CD4-positive, alpha-beta T cell (primary cell): ENCODE results near the gene OPCML. TPM values are rescaled to one million over a fixed set of nuclear protein-coding genes. Genes with fewer than 3 reads are reported as not detected.

Experiments used
- ATAC-seq: fragments of 200-7000 bp; cut with Tn5 transposase; one replicate; pipeline ENCODE4 v1.10.0; 2022; ENCODE audit warnings: mild to moderate bottlenecking; ENCODE audit not compliant: poor library complexity
- CTCF ChIA-PET: fragments of 350-600 bp; sonication (Branson Sonifier 250); formaldehyde crosslinking; loops from one replicate; lab custom pipeline; 2021; ENCODE audit warnings: antibody characterized with exemption, inconsistent platforms; lab: Charles Lee
- POLR2A ChIA-PET: fragments of 350-600 bp; sonication (Branson Sonifier 250); formaldehyde crosslinking; loops from one replicate; lab custom pipeline; 2021; ENCODE audit warnings: antibody characterized with exemption, inconsistent platforms; lab: Charles Lee
- DNase-seq, 14 experiments: peaks; one replicate each; pipeline ENCODE4 v3.0.0-alpha.2; 2013 to 2020; ENCODE audit warnings: mixed read lengths in 2 of 14
- H3K27ac ChIP-seq, 2 donors: one replicate each; pipeline versions ENCODE4 v1.5.1 to v1.7.0; 2013; ENCODE audit warnings: low read length in 2 of 2, low read depth in 1 of 2, mild to moderate bottlenecking in 1 of 2
- H3K27me3 ChIP-seq, 2 experiments: 1 replicate in 1 of 2; 2 replicates in 1 of 2; pipeline versions ENCODE4 v1.6.1 to v1.7.0; 2013; ENCODE audit warnings: low read length in 2 of 2, control low read depth in 1 of 2, mild to moderate bottlenecking in 1 of 2, moderate library complexity in 1 of 2; ENCODE audit not compliant: insufficient read depth in 2 of 2, control insufficient read depth in 1 of 2
- H3K36me3 ChIP-seq: one replicate; pipeline ENCODE4 v1.6.1; 2013; ENCODE audit warnings: low read length, control low read depth; ENCODE audit not compliant: insufficient read depth
- H3K4me1 ChIP-seq: one replicate; pipeline ENCODE4 v1.6.1; 2013; ENCODE audit warnings: low read length, control low read depth; ENCODE audit not compliant: insufficient read depth
- H3K4me3 ChIP-seq: one replicate; pipeline ENCODE4 v1.5.1; 2013; ENCODE audit warnings: mild to moderate bottlenecking, low read length, moderate library complexity
- H3K9me3 ChIP-seq, 2 experiments: 1 replicate in 1 of 2; 2 replicates in 1 of 2; pipeline versions ENCODE4 v1.6.1 to v1.7.0; 2013; ENCODE audit warnings: low read length in 2 of 2, mild to moderate bottlenecking in 2 of 2, control low read depth in 1 of 2, moderate library complexity in 1 of 2; ENCODE audit not compliant: control insufficient read depth in 1 of 2, insufficient read depth in 1 of 2
- H3K27ac Mint-ChIP-seq: one replicate; pipeline ENCODE4 v1.8.0; 2020; ENCODE audit warnings: mixed read lengths
- H3K27me3 Mint-ChIP-seq: one replicate; pipeline ENCODE4 v1.8.0; 2021; ENCODE audit warnings: mixed read lengths
- H3K36me3 Mint-ChIP-seq: one replicate; pipeline ENCODE4 v1.8.0; 2021; ENCODE audit warnings: low read depth, mixed read lengths
- H3K4me1 Mint-ChIP-seq: one replicate; pipeline ENCODE4 v1.8.0; 2021; ENCODE audit warnings: low read depth, mixed read lengths
- H3K4me3 Mint-ChIP-seq: one replicate; pipeline ENCODE4 v1.8.0; 2020; ENCODE audit warnings: mild to moderate bottlenecking, mixed read lengths
- H3K9me3 Mint-ChIP-seq: one replicate; pipeline ENCODE4 v1.8.0; 2020; ENCODE audit warnings: mixed read lengths
- intact Hi-C, 2 experiments: fragments of 100-400 bp; cut with DNase I in 1 of 2; cut with micrococcal nuclease in 1 of 2; formaldehyde crosslinking; loops; one replicate each; pipeline versions ENCODE4 v1.15.1 to v1.9.0; 2023 to 2025; cut with DNase I, micrococcal nuclease
- total RNA-seq, 174 experiments: library from RNA in 2 of 174; stranded (reverse) in 2 of 174; gene quantifications; one replicate each; pipeline ENCODE4 v1.2.3 and lab custom pipeline; 2021 to 2026
- TF ChIP-seq, protein P1 (sequence below): fragments of 200-600 bp; IDR thresholded peaks from one replicate; pipeline ENCODE4 v1.8.0; 2022; ENCODE audit warnings: antibody characterized with exemption, mild to moderate bottlenecking

The OPCML gene
- total RNA-seq, 2 experiments from 2014 or later = not detected

GRCh38 chr11:132531921-132532320 lies 1000.4 kb downstream of the OPCML start:
- no peaks in the 10 kb centered on the region for H3K36me3 ChIP-seq
- no peak overlapping the region for H3K4me3 Mint-ChIP-seq
- H3K9me3 ChIP-seq = no peaks in the 10 kb centered on the region
- intact Hi-C loops = no loop called here
- DNase-seq (no peak), ATAC-seq (no peak)
- H3K36me3 Mint-ChIP-seq = no peaks in the 10 kb centered on the region
- no peak overlapping the region for H3K27ac ChIP-seq
- TF ChIP-seq, protein P1, sequence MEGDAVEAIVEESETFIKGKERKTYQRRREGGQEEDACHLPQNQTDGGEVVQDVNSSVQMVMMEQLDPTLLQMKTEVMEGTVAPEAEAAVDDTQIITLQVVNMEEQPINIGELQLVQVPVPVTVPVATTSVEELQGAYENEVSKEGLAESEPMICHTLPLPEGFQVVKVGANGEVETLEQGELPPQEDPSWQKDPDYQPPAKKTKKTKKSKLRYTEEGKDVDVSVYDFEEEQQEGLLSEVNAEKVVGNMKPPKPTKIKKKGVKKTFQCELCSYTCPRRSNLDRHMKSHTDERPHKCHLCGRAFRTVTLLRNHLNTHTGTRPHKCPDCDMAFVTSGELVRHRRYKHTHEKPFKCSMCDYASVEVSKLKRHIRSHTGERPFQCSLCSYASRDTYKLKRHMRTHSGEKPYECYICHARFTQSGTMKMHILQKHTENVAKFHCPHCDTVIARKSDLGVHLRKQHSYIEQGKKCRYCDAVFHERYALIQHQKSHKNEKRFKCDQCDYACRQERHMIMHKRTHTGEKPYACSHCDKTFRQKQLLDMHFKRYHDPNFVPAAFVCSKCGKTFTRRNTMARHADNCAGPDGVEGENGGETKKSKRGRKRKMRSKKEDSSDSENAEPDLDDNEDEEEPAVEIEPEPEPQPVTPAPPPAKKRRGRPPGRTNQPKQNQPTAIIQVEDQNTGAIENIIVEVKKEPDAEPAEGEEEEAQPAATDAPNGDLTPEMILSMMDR = no peak
- peaks cover 2% of the 10 kb centered on the region for H3K9me3 Mint-ChIP-seq
- H3K4me1 Mint-ChIP-seq = no peaks in the 10 kb centered on the region
- no peaks in the 10 kb centered on the region for H3K4me1 ChIP-seq
- CTCF ChIA-PET = no interaction called here
- POLR2A ChIA-PET = no interaction called here
- H3K27me3 Mint-ChIP-seq = no peaks in the 10 kb centered on the region
- no peaks in the 10 kb centered on the region for H3K27me3 ChIP-seq
- no peak overlapping the region for H3K27ac Mint-ChIP-seq
- no peak overlapping the region for H3K4me3 ChIP-seq

GRCh38 chr11:132528181-132528580 lies 1004.1 kb downstream of the OPCML start:
- no peak overlapping the region for H3K4me3 Mint-ChIP-seq
- CTCF ChIA-PET = no interaction called here
- intact Hi-C loops = no loop called here
- no peaks in the 10 kb centered on the region for H3K4me1 ChIP-seq
- POLR2A ChIA-PET = no interaction called here
- no peaks in the 10 kb centered on the region for H3K9me3 ChIP-seq
- H3K36me3 Mint-ChIP-seq = no peaks in the 10 kb centered on the region
- H3K27me3 Mint-ChIP-seq = no peaks in the 10 kb centered on the region
- H3K27me3 ChIP-seq = no peaks in the 10 kb centered on the region
- DNase-seq (no peak), ATAC-seq (no peak)
- TF ChIP-seq, protein P1 = no peak
- H3K27ac ChIP-seq = no peak overlapping the region
- no peaks in the 10 kb centered on the region for H3K36me3 ChIP-seq
- H3K9me3 Mint-ChIP-seq = no peaks in the 10 kb centered on the region
- no peaks in the 10 kb centered on the region for H3K4me1 Mint-ChIP-seq
- H3K27ac Mint-ChIP-seq = no peak overlapping the region
- no peak overlapping the region for H3K4me3 ChIP-seq

DNA sequence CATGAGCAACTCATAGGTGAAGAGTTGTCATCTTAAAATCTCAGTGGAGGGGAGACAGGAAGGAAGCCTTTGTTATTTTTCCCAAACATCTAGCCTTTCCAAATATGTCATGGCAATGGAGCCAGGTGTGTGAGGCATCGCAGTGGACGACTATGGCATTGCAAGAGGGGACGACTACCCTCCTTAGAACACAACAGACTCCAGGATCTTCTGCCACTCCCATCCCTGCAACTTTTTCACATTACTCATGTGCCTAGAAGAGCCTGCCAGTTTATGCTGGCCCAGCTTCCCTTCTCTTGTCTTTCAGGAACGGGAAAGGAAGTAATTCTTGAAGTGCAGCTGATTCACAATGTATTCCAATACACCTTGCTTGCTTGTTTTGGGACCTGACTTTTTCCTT lies 1008.4 kb downstream of the OPCML start:
- no peaks in the 10 kb centered on the region for H3K36me3 ChIP-seq
- ChIA-PET POLR2A (no interaction called here), CTCF (no interaction called here)
- Mint-ChIP-seq H3K9me3 (peaks cover 5% of the 10 kb centered on the region), H3K27ac (no peak overlapping the region), H3K36me3 (no peaks in the 10 kb centered on the region), H3K27me3 (no peaks in the 10 kb centered on the region), H3K4me3 (no peak overlapping the region), H3K4me1 (no peaks in the 10 kb centered on the region)
- no peaks in the 10 kb centered on the region for H3K4me1 ChIP-seq
- H3K27ac ChIP-seq = no peak overlapping the region
- ATAC-seq = no peak
- no peak for DNase-seq
- no peak overlapping the region for H3K4me3 ChIP-seq
- H3K27me3 ChIP-seq = no peaks in the 10 kb centered on the region
- H3K9me3 ChIP-seq = no peaks in the 10 kb centered on the region
- TF ChIP-seq, protein P1 = no peak
- intact Hi-C loops = no loop called here
